HUES6 (cell line): ENCODE measurements around the gene CRIM1.

Experiments
- H3K27ac ChIP-seq: 2 replicates; pipeline ENCODE4 v1.7.0; 2013; ENCODE audit warnings: low read depth, mild to moderate bottlenecking, low read length, inconsistent platforms
- H3K27me3 ChIP-seq: 2 replicates; pipeline ENCODE4 v1.6.1; 2013; ENCODE audit warnings: low read length; ENCODE audit not compliant: control insufficient read depth, insufficient read depth
- H3K36me3 ChIP-seq: 2 replicates; pipeline ENCODE4 v1.6.1; 2013; ENCODE audit warnings: low read length; ENCODE audit not compliant: control insufficient read depth, insufficient read depth
- H3K4me1 ChIP-seq: 2 replicates; pipeline ENCODE4 v1.6.1; 2013; ENCODE audit warnings: low read length; ENCODE audit not compliant: control insufficient read depth, insufficient read depth
- H3K4me3 ChIP-seq: 2 replicates; pipeline ENCODE4 v1.5.1; 2013; ENCODE audit warnings: low read depth, low read length
- H3K9ac ChIP-seq: one replicate; pipeline ENCODE4 v1.6.1; 2013; ENCODE audit warnings: mild to moderate bottlenecking, low read length
- H3K9me3 ChIP-seq: 2 replicates; pipeline ENCODE4 v1.6.1; 2013; ENCODE audit warnings: low read depth, low read length; ENCODE audit not compliant: control insufficient read depth, insufficient read depth

CRIM1 gene

GRCh38 chr2:36333350-36334012 is 22.1 kb upstream of the CRIM1 start:
- H3K4me1 ChIP-seq: peaks cover 19% of the 10 kb centered on the region; the same call in 1 of the 2 replicates
- H3K27me3 ChIP-seq: no peaks in the 10 kb centered on the region
- H3K4me3 ChIP-seq: no peak overlapping the region
- H3K9ac ChIP-seq: no peak overlapping the region
- H3K9me3 ChIP-seq: no peaks in the 10 kb centered on the region
- no peaks in the 10 kb centered on the region for H3K36me3 ChIP-seq
- H3K27ac ChIP-seq: no peak overlapping the region

GRCh38 chr2:36335597-36335996 is 20.0 kb upstream of the CRIM1 start:
- Histone ChIP-seq H3K4me1 (peaks cover 12% of the 10 kb centered on the region; the same call in 1 of the 2 replicates), H3K36me3 (no peaks in the 10 kb centered on the region), H3K9ac (no peak overlapping the region), H3K27ac (no peak overlapping the region), H3K4me3 (no peak overlapping the region), H3K27me3 (no peaks in the 10 kb centered on the region), H3K9me3 (no peaks in the 10 kb centered on the region)

DNA sequence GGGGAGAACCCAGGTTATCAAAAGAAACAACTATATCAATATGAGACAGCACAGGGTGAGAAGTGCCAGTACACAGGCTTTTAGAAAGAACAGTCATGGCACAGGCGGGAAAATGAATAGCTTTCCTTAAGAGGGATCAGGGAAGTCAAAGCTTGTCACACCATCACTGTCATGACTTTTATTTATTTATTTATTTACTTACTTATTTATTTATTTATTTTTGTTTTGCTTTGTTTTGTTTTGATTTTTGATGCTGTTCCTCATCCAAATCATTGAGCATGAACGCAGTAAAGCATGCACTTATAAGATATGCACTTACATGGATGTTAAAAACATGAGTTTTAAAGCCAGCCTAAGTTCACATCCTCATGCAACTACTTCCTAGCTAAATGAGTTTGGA is 19.3 kb upstream of the CRIM1 start:
- Histone ChIP-seq H3K4me1 (peaks cover 12% of the 10 kb centered on the region; the same call in 1 of the 2 replicates), H3K27me3 (no peaks in the 10 kb centered on the region), H3K9ac (no peak overlapping the region), H3K4me3 (no peak overlapping the region), H3K9me3 (no peaks in the 10 kb centered on the region), H3K36me3 (no peaks in the 10 kb centered on the region), H3K27ac (no peak overlapping the region)

- Histone ChIP-seq H3K4me1 (peaks cover 12% of the 10 kb centered on the region; the same call in 1 of the 2 replicates), H3K9ac (no peak overlapping the region), H3K27me3 (no peaks in the 10 kb centered on the region), H3K27ac (no peak overlapping the region), H3K36me3 (no peaks in the 10 kb centered on the region), H3K4me3 (no peak overlapping the region), H3K9me3 (no peaks in the 10 kb centered on the region)
Observed at GRCh38 chr2:36337354-36337753, 18.2 kb upstream of the CRIM1 start.

DNA sequence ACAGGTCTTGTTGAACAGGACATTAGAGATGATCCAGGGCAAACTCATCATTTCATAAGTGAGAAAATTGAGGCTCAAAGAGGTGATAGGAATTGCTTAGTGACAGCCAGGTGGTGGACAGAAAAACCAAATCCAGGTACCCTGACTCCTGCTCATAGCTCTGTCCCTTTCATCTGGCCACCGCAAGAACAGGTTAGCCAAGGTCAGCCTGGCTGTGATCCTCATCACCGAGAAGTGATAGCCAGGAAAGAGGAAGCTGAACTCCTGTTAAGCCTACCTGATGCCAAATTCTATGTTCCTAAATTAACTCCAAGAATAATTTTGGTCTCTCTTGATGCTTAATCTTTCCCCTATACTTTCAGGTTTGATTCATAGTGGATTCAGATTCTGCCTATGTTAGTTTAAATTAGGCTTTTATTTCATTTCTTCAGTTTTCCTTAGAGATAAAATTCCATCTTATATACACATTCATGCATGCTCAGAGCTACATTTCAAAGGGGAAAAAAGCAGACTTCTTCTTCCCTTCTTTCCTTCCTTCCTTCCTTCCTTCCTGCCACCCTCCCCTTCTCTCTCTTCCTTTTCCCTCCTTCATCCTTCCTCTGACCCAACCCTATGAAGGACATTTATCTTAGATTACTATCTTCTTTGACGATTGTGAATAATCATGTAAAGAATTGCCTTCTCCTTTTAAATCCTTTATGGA is 17.3 kb upstream of the CRIM1 start:
- H3K4me1 ChIP-seq: peaks cover 12% of the 10 kb centered on the region; the same call in 1 of the 2 replicates
- no peak overlapping the region for H3K27ac ChIP-seq
- no peaks in the 10 kb centered on the region for H3K9me3 ChIP-seq
- H3K27me3 ChIP-seq: no peaks in the 10 kb centered on the region
- H3K9ac ChIP-seq: no peak overlapping the region
- no peaks in the 10 kb centered on the region for H3K36me3 ChIP-seq
- H3K4me3 ChIP-seq: no peak overlapping the region

- H3K27me3 ChIP-seq: no peaks in the 10 kb centered on the region
- no peak overlapping the region for H3K9ac ChIP-seq
- peaks cover 12% of the 10 kb centered on the region; the same call in 1 of the 2 replicates for H3K4me1 ChIP-seq
- H3K9me3 ChIP-seq: no peaks in the 10 kb centered on the region
- no peaks in the 10 kb centered on the region for H3K36me3 ChIP-seq
- H3K4me3 ChIP-seq: no peak overlapping the region
- peak overlapping the region; percentile 9; the same call in 1 of the 2 replicates for H3K27ac ChIP-seq
Observed at GRCh38 chr2:36338827-36339145, 16.8 kb upstream of the CRIM1 start.

DNA sequence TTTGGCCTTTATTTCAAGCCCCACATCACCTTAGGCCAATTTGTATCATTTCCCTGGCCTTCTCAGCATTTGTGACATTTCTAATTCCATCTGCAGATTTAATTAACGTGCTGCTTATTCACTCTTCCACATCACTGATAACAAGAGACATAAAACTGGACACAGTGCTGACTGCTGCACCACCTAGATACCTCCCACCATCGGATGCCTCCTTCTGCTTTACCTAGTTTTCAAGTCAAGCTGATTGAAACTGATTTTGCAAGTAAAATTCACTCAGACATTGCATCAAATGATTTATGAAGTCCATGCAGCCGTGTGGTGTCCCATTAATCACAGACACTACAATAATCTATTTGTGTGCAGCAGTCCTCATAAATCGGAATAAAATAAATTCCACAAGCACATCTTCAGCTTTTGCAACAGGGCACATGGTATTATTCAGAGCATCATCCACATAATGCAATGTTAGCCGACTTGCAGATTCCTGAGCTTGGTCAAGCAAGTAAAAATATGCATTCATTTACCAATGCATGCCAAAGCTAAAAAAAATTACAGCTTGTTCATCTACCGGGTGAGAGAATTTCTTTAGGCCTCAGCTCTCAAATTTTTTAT is 15.9 kb upstream of the CRIM1 start:
- peaks cover 12% of the 10 kb centered on the region; the same call in 1 of the 2 replicates for H3K4me1 ChIP-seq
- H3K27me3 ChIP-seq: no peaks in the 10 kb centered on the region
- no peak overlapping the region for H3K4me3 ChIP-seq
- no peak overlapping the region for H3K9ac ChIP-seq
- no peaks in the 10 kb centered on the region for H3K36me3 ChIP-seq
- no peak overlapping the region for H3K27ac ChIP-seq
- no peaks in the 10 kb centered on the region for H3K9me3 ChIP-seq

DNA sequence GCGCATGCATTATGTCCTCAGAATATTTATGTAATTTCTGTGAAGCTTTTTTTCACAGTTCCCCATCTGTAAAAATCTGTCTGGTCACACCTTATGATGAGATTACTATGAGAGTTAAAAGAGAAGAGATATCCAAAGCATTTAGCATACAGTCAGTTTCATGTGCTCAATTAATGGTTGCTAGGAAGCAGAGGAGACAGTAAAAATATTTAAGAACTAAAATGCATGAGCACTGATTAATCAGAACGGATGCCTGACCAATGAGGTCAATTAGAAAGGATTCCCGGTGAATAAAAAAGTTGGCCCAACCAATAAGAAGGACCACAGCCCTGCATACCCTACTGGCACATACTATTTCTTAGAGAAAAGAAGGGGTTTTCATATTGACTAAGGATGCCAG is 12.0 kb upstream of the CRIM1 start:
- no peak overlapping the region for H3K4me3 ChIP-seq
- H3K4me1 ChIP-seq: peaks cover 7% of the 10 kb centered on the region; the same call in 1 of the 2 replicates
- no peaks in the 10 kb centered on the region for H3K9me3 ChIP-seq
- no peaks in the 10 kb centered on the region for H3K36me3 ChIP-seq
- no peak overlapping the region for H3K27ac ChIP-seq
- no peaks in the 10 kb centered on the region for H3K27me3 ChIP-seq
- H3K9ac ChIP-seq: no peak overlapping the region

GRCh38 chr2:36348721-36349120 is 6.9 kb upstream of the CRIM1 start:
- H3K36me3 ChIP-seq: no peaks in the 10 kb centered on the region
- H3K9ac ChIP-seq: no peak overlapping the region
- peaks cover 14% of the 10 kb centered on the region for H3K4me1 ChIP-seq
- no peaks in the 10 kb centered on the region for H3K27me3 ChIP-seq
- H3K27ac ChIP-seq: no peak overlapping the region
- H3K9me3 ChIP-seq: no peaks in the 10 kb centered on the region
- no peak overlapping the region for H3K4me3 ChIP-seq

- Histone ChIP-seq H3K27ac (no peak overlapping the region), H3K9ac (no peak overlapping the region)
Observed at GRCh38 chr2:36351291-36351690, 4.3 kb upstream of the CRIM1 start.

GRCh38 chr2:36351736-36352349 is 3.7 kb upstream of the CRIM1 start:
- Histone ChIP-seq H3K9ac (no peak overlapping the region), H3K4me3 (no peak overlapping the region), H3K36me3 (no peaks in the 10 kb centered on the region), H3K27me3 (peaks cover 12% of the 10 kb centered on the region), H3K4me1 (peaks cover 16% of the 10 kb centered on the region), H3K9me3 (no peaks in the 10 kb centered on the region), H3K27ac (no peak overlapping the region)

More at GRCh38 chr2:36351291-36351690, 4.3 kb upstream of the CRIM1 start:
- Histone ChIP-seq H3K4me3 (no peak overlapping the region), H3K4me1 (peaks cover 16% of the 10 kb centered on the region), H3K27me3 (peaks cover 12% of the 10 kb centered on the region), H3K9me3 (no peaks in the 10 kb centered on the region), H3K36me3 (no peaks in the 10 kb centered on the region)
